Measurements from ENCODE around the gene LRP3. TPM values are rescaled to one million over a fixed set of nuclear protein-coding genes. Genes with fewer than 3 reads are reported as not detected.
"Not testable (repeated sequence)": the region's sequence is repeated elsewhere in the genome, so short reads cannot be mapped to it uniquely, and the experiment has no call there.

LRP3 gene
- 24.4 TPM for total RNA-seq

GRCh38 chr19:33193865-33194362 is at the start of gene LRP3:
LRP3 (plus strand) TSS chr19:33194330; CDS start chr19:33194786, 456 bp downstream.
- DNase-seq: peak; percentile 74

- no peak for DNase-seq
These were observed 47.9 kb upstream of the LRP3 start for GRCh38 chr19:33146209-33146608.

GRCh38 chr19:33147538-33147937 is 46.6 kb upstream of the LRP3 start:
- no peak for DNase-seq

- no peak for DNase-seq
These were observed 43.1 kb upstream of the LRP3 start for GRCh38 chr19:33150852-33151518.

GRCh38 chr19:33152176-33152575 is 42.0 kb upstream of the LRP3 start:
- DNase-seq: no peak

- not testable (repeated sequence) for DNase-seq
These were observed 41.5 kb upstream of the LRP3 start for GRCh38 chr19:33152625-33153024.

GRCh38 chr19:33154313-33154712 is 39.8 kb upstream of the LRP3 start:
- not testable (repeated sequence) for DNase-seq

GRCh38 chr19:33156334-33156733 is 37.8 kb upstream of the LRP3 start:
- DNase-seq: no peak

GRCh38 chr19:33157906-33158305 is 36.2 kb upstream of the LRP3 start:
- DNase-seq: no peak

GRCh38 chr19:33158365-33158764 is 35.8 kb upstream of the LRP3 start:
- no peak for DNase-seq

- no peak for DNase-seq
These were observed 35.0 kb upstream of the LRP3 start for GRCh38 chr19:33159149-33159548.

- no peak for DNase-seq
These were observed 34.2 kb upstream of the LRP3 start for GRCh38 chr19:33159893-33160292.

- DNase-seq: no peak
These were observed 32.9 kb upstream of the LRP3 start for GRCh38 chr19:33161201-33161600.

GRCh38 chr19:33163481-33163880 is 30.6 kb upstream of the LRP3 start:
- no peak for DNase-seq

- DNase-seq: not testable (repeated sequence)
These were observed 28.1 kb upstream of the LRP3 start for GRCh38 chr19:33166037-33166436.

GRCh38 chr19:33167438-33167837 is 26.7 kb upstream of the LRP3 start:
- DNase-seq: no peak

GRCh38 chr19:33168528-33168927 is 25.6 kb upstream of the LRP3 start:
- DNase-seq: no peak

GRCh38 chr19:33171222-33171795 is 22.8 kb upstream of the LRP3 start:
- no peak for DNase-seq

GRCh38 chr19:33171916-33172359 is 22.2 kb upstream of the LRP3 start:
- no peak for DNase-seq

- no peak for DNase-seq
These were observed 19.9 kb upstream of the LRP3 start for GRCh38 chr19:33174186-33174585.

- DNase-seq: no peak
These were observed 18.9 kb upstream of the LRP3 start for GRCh38 chr19:33175156-33175782.

- DNase-seq: peak; percentile 53
These were observed 18.1 kb upstream of the LRP3 start for GRCh38 chr19:33175886-33176669.
